Gastrocnemius medialis (tissue), 4 donors: ENCODE measurements around the gene FAM83F. TPM values are rescaled to one million over a fixed set of nuclear protein-coding genes. Genes with fewer than 3 reads are reported as not detected.

Source experiments
- ATAC-seq, 2 donors: fragments of 150-250 bp; one replicate each; pipeline ENCODE4 v1.9.1; 2016
- DNase-seq, 2 donors: peaks; one replicate each; pipeline ENCODE4 v3.0.0-alpha.2; 2019
- H3K27ac ChIP-seq, 4 donors: fragments of 200-600 bp; sonication (generic); 1 replicate in 1 of 4; 2 replicates in 3 of 4; pipeline ENCODE4 v1.5.1; 2016 to 2018; ENCODE audit warnings: mild to moderate bottlenecking in 2 of 4, moderate library complexity in 1 of 4
- H3K27me3 ChIP-seq, 3 donors: fragments of 200-600 bp; sonication (generic) in 2 of 3; 1 replicate in 1 of 3; 2 replicates in 2 of 3; pipeline versions ENCODE4 v1.5.1 to v1.6.0; 2016 to 2019; ENCODE audit warnings: mild to moderate bottlenecking in 1 of 3, moderate library complexity in 1 of 3
- H3K36me3 ChIP-seq, 2 donors: fragments of 200-600 bp; sonication (generic) in 1 of 2; one replicate each; pipeline ENCODE4 v1.5.1; 2017 to 2018
- H3K4me1 ChIP-seq, 2 donors: fragments of 200-600 bp; sonication (generic) in 1 of 2; one replicate each; pipeline ENCODE4 v1.5.1; 2016 to 2017; ENCODE audit warnings: mild to moderate bottlenecking in 2 of 2
- H3K4me3 ChIP-seq, 4 donors: fragments of 200-600 bp; sonication (generic) in 3 of 4; 1 replicate in 1 of 4; 2 replicates in 3 of 4; pipeline ENCODE4 v1.5.1; 2016 to 2019; ENCODE audit warnings: mild to moderate bottlenecking in 2 of 4
- H3K9me3 ChIP-seq, 3 donors: fragments of 200-600 bp; sonication (generic) in 2 of 3; 1 replicate in 1 of 3; 2 replicates in 2 of 3; pipeline ENCODE4 v1.5.1; 2016 to 2019
- CTCF ChIP-seq, 5 experiments: fragments of 450-650 bp in 3 of 5; fragments of 200-600 bp in 2 of 5; sonication (generic) in 2 of 5; IDR thresholded peaks in 4 of 5; conservative IDR thresholded peaks in 1 of 5; 1 replicate in 4 of 5; 2 replicates in 1 of 5; pipeline ENCODE4 v1.5.1; 2016 to 2019; ENCODE audit warnings: antibody characterized with exemption in 5 of 5, mild to moderate bottlenecking in 3 of 5, moderate library complexity in 3 of 5
- POLR2A ChIP-seq, 2 donors: fragments of 450-650 bp; IDR thresholded peaks; one replicate each; pipeline ENCODE4 v1.6.1; 2017; ENCODE audit warnings: antibody characterized with exemption in 2 of 2, mild to moderate bottlenecking in 2 of 2, moderate library complexity in 2 of 2
- in situ Hi-C, 4 donors: fragments of 200-750 bp; cut with MboI; loops; one replicate each; pipeline versions ENCODE4 v1.15.0 to v1.8.0; 2017; ENCODE audit warnings: low sequenced_read_pairs in 4 of 4
- intact Hi-C: fragments of 100-400 bp; cut with DNase I; formaldehyde crosslinking; loops from one replicate; pipeline ENCODE4 v1.15.1; 2023; ENCODE audit warnings: low total_unique reads
- total RNA-seq, 4 donors: library from RNA; depleted of rRNA; stranded (reverse); fragments of >200 nt; gene quantifications; one replicate each; pipeline versions ENCODE4 v1.1.0 to v1.2.3, GENCODE V29; 2016

The FAM83F gene
- total RNA-seq, 4 donors from 2014 or later: 0.02 to 0.15 (median 0.07) TPM; not detected in 1

GRCh38 chr22:40030026-40030757 is 35.4 kb downstream of the FAM83F start:
- Histone ChIP-seq H3K4me1 (no peaks in the 10 kb centered on the region), H3K27ac (no peak overlapping the region), H3K4me3 (no peak overlapping the region), H3K9me3 (no peaks in the 10 kb centered on the region), H3K27me3 (no peaks in the 10 kb centered on the region), H3K36me3 (no peaks in the 10 kb centered on the region)
- TF ChIP-seq CTCF (IDR thresholded peaks at IDR 0.05 in 4 of 5, conservative IDR thresholded peaks at IDR 0.05 in 1 of 5): no peak
- no peak for TF ChIP-seq POLR2A (IDR thresholded peaks at IDR 0.05)
- in situ Hi-C loops: loop anchor here in 2 of 4 donors (10.0 to 25.0 kb wide), 2 partner anchors 485 to 493 kb away; partner anchors contain the start of gene RPS19BP1 (in 1 of the 2)
- ATAC-seq: no peak
- intact Hi-C loops: no loop called here
- DNase-seq: no peak

- ATAC-seq: no peak
- in situ Hi-C loops: loop anchor here in 2 of 4 donors (10.0 to 25.0 kb wide), 2 partner anchors 486 to 493 kb away; partner anchors contain the start of gene RPS19BP1 (in 1 of the 2)
Observed at GRCh38 chr22:40030758-40031095, 36.0 kb downstream of the FAM83F start.

GRCh38 chr22:40031766-40032470 is 37.2 kb downstream of the FAM83F start:
- Histone ChIP-seq H3K4me1 (no peaks in the 10 kb centered on the region), H3K4me3 (no peak overlapping the region), H3K9me3 (no peaks in the 10 kb centered on the region), H3K27ac (no peak overlapping the region), H3K27me3 (no peaks in the 10 kb centered on the region), H3K36me3 (no peaks in the 10 kb centered on the region)
- in situ Hi-C loops: loop anchor here in 2 of 4 donors (10.0 to 25.0 kb wide), 2 partner anchors 487 to 495 kb away; partner anchors contain the start of gene RPS19BP1 (in 1 of the 2)
- DNase-seq (peak in 1 of 2 donors; percentile 39), ATAC-seq (peak in 1 of 2 donors; percentile 40)
- intact Hi-C loops: no loop called here
- TF ChIP-seq CTCF (IDR thresholded peaks at IDR 0.05 in 4 of 5, conservative IDR thresholded peaks at IDR 0.05 in 1 of 5) (no peak), POLR2A (IDR thresholded peaks at IDR 0.05) (no peak)

More at GRCh38 chr22:40030758-40031095, 36.0 kb downstream of the FAM83F start:
- no peak overlapping the region for H3K27ac ChIP-seq
- H3K4me3 ChIP-seq: no peak overlapping the region
- no peaks in the 10 kb centered on the region for H3K9me3 ChIP-seq
- intact Hi-C loops: no loop called here
- no peak for TF ChIP-seq CTCF (IDR thresholded peaks at IDR 0.05 in 4 of 5, conservative IDR thresholded peaks at IDR 0.05 in 1 of 5)
- TF ChIP-seq POLR2A (IDR thresholded peaks at IDR 0.05): no peak
- H3K36me3 ChIP-seq: no peaks in the 10 kb centered on the region
- H3K27me3 ChIP-seq: no peaks in the 10 kb centered on the region
- no peaks in the 10 kb centered on the region for H3K4me1 ChIP-seq
- DNase-seq: no peak

- no peaks in the 10 kb centered on the region for H3K27me3 ChIP-seq
- no peaks in the 10 kb centered on the region for H3K36me3 ChIP-seq
- in situ Hi-C loops (loop anchor here in 2 of 4 donors (10.0 to 25.0 kb wide), 2 partner anchors 489 to 496 kb away; partner anchors contain the start of gene RPS19BP1 (in 1 of the 2)), intact Hi-C loops (no loop called here)
- no peaks in the 10 kb centered on the region for H3K9me3 ChIP-seq
- no peaks in the 10 kb centered on the region for H3K4me1 ChIP-seq
- H3K4me3 ChIP-seq: no peak overlapping the region
- no peak for TF ChIP-seq CTCF (IDR thresholded peaks at IDR 0.05 in 4 of 5, conservative IDR thresholded peaks at IDR 0.05 in 1 of 5)
- no peak for TF ChIP-seq POLR2A (IDR thresholded peaks at IDR 0.05)
- no peak for DNase-seq
- H3K27ac ChIP-seq: no peak overlapping the region
- no peak for ATAC-seq
Observed at GRCh38 chr22:40033586-40034380, 39.0 kb downstream of the FAM83F start.
